ENCODE data around the gene PBX1.

The PBX1 gene

GRCh38 chr1:164801791-164802502 is 243.0 kb downstream of the PBX1 start:
- no peaks in the 10 kb centered on the region for H3K9me3 ChIP-seq (replicated peaks; ENCODE audit: low read length)
- no peak overlapping the region for H3K4me2 ChIP-seq (ENCODE audit: low read length)
- no peak overlapping the region for H3K4me3 ChIP-seq (ENCODE audit: low read length)
- H3K36me3 ChIP-seq (ENCODE audit: insufficient read depth, low read length) = no peaks in the 10 kb centered on the region
- peaks cover 26% of the 10 kb centered on the region for H3K4me1 ChIP-seq (ENCODE audit: control insufficient read depth, insufficient read depth, low read length)
- H3K9ac ChIP-seq (ENCODE audit: low read depth, low read length) = no peak overlapping the region
- H3K27me3 ChIP-seq (ENCODE audit: control insufficient read depth, insufficient read depth, low read length) = no peaks in the 10 kb centered on the region

GRCh38 chr1:164802529-164803282 is 243.7 kb downstream of the PBX1 start:
- H3K4me2 ChIP-seq (ENCODE audit: low read length) = no peak overlapping the region
- peaks cover 26% of the 10 kb centered on the region for H3K4me1 ChIP-seq (ENCODE audit: control insufficient read depth, insufficient read depth, low read length)
- no peaks in the 10 kb centered on the region for H3K9me3 ChIP-seq (replicated peaks; ENCODE audit: low read length)

GRCh38 chr1:164803366-164803765 is 244.4 kb downstream of the PBX1 start:
- Histone ChIP-seq H3K27me3 (ENCODE audit: control insufficient read depth, insufficient read depth, low read length) (no peaks in the 10 kb centered on the region), H3K9ac (ENCODE audit: low read depth, low read length) (no peak overlapping the region), H3K36me3 (ENCODE audit: insufficient read depth, low read length) (no peaks in the 10 kb centered on the region), H3K4me2 (ENCODE audit: low read length) (no peak overlapping the region), H3K4me1 (ENCODE audit: control insufficient read depth, insufficient read depth, low read length) (peaks cover 26% of the 10 kb centered on the region), H3K4me3 (ENCODE audit: low read length) (no peak overlapping the region), H3K9me3 (replicated peaks; ENCODE audit: low read length) (no peaks in the 10 kb centered on the region)

More at GRCh38 chr1:164802529-164803282, 243.7 kb downstream of the PBX1 start:
- Histone ChIP-seq H3K4me3 (ENCODE audit: low read length) (no peak overlapping the region), H3K9ac (ENCODE audit: low read depth, low read length) (no peak overlapping the region), H3K27me3 (ENCODE audit: control insufficient read depth, insufficient read depth, low read length) (no peaks in the 10 kb centered on the region), H3K36me3 (ENCODE audit: insufficient read depth, low read length) (no peaks in the 10 kb centered on the region)

GRCh38 chr1:164804366-164804765 is 245.4 kb downstream of the PBX1 start:
- H3K4me1 ChIP-seq (ENCODE audit: control insufficient read depth, insufficient read depth, low read length) = peaks cover 26% of the 10 kb centered on the region
- H3K4me2 ChIP-seq (ENCODE audit: low read length) = peak overlapping the region; percentile 29
- no peaks in the 10 kb centered on the region for H3K36me3 ChIP-seq (ENCODE audit: insufficient read depth, low read length)
- H3K9me3 ChIP-seq (replicated peaks; ENCODE audit: low read length) = no peaks in the 10 kb centered on the region
- no peak overlapping the region for H3K4me3 ChIP-seq (ENCODE audit: low read length)
- H3K9ac ChIP-seq (ENCODE audit: low read depth, low read length) = no peak overlapping the region
- no peaks in the 10 kb centered on the region for H3K27me3 ChIP-seq (ENCODE audit: control insufficient read depth, insufficient read depth, low read length)

DNA sequence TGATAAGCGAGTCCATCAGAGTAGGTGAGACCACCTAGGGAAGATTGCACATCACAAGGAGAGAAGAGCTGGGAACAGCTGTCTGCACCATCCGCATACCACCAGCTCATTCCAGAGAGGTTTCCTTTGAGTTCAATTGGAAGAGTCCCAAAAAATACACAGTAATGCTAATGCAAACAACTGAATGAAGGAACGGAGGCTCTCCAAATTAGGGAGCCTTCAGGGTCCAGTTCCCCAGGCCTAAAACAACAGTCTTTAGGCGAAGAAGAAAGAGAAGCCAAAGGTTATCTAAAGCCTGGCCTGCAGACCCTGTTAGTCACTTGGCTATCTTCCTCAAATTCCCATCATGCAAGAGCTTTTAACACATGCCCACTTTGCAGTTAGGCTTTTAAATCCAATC is 246.4 kb downstream of the PBX1 start:
- Histone ChIP-seq H3K4me1 (ENCODE audit: control insufficient read depth, insufficient read depth, low read length) (peaks cover 26% of the 10 kb centered on the region), H3K4me3 (ENCODE audit: low read length) (no peak overlapping the region), H3K4me2 (ENCODE audit: low read length) (no peak overlapping the region), H3K27me3 (ENCODE audit: control insufficient read depth, insufficient read depth, low read length) (no peaks in the 10 kb centered on the region), H3K9ac (ENCODE audit: low read depth, low read length) (no peak overlapping the region), H3K9me3 (replicated peaks; ENCODE audit: low read length) (no peaks in the 10 kb centered on the region), H3K36me3 (ENCODE audit: insufficient read depth, low read length) (no peaks in the 10 kb centered on the region)

DNA sequence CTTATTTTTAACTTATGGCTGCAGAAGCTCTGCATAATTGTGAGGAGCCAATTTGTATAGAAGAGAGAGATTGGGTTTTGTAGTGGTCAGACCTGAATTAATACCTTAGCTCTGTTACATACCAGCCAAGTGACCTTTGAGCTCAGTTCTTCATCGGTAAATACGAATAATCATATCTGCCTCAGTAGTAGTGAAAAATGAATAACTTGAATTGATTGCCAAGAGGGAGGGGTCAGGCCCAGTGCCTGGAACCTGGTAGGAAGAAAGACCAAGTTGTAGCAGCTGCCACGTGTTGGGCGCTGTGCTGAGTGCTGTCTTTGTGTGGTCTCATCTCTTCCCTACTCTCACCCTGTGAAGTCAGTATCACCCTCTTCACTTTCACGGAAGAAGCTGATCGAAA is 247.5 kb downstream of the PBX1 start:
- Histone ChIP-seq H3K4me3 (ENCODE audit: low read length) (no peak overlapping the region), H3K36me3 (ENCODE audit: insufficient read depth, low read length) (no peaks in the 10 kb centered on the region), H3K9ac (ENCODE audit: low read depth, low read length) (no peak overlapping the region), H3K9me3 (replicated peaks; ENCODE audit: low read length) (no peaks in the 10 kb centered on the region), H3K4me2 (ENCODE audit: low read length) (no peak overlapping the region), H3K27me3 (ENCODE audit: control insufficient read depth, insufficient read depth, low read length) (no peaks in the 10 kb centered on the region), H3K4me1 (ENCODE audit: control insufficient read depth, insufficient read depth, low read length) (peaks cover 26% of the 10 kb centered on the region)

- no peak overlapping the region for H3K4me2 ChIP-seq (ENCODE audit: low read length)
- H3K27me3 ChIP-seq (ENCODE audit: control insufficient read depth, insufficient read depth, low read length) = no peaks in the 10 kb centered on the region
- no peak overlapping the region for H3K9ac ChIP-seq (ENCODE audit: low read depth, low read length)
- no peaks in the 10 kb centered on the region for H3K4me1 ChIP-seq (ENCODE audit: control insufficient read depth, insufficient read depth, low read length)
- H3K4me3 ChIP-seq (ENCODE audit: low read length) = no peak overlapping the region
- H3K9me3 ChIP-seq (replicated peaks; ENCODE audit: low read length) = no peaks in the 10 kb centered on the region
- no peaks in the 10 kb centered on the region for H3K36me3 ChIP-seq (ENCODE audit: insufficient read depth, low read length)
Observed at GRCh38 chr1:164813776-164814175, 254.8 kb downstream of the PBX1 start.

DNA sequence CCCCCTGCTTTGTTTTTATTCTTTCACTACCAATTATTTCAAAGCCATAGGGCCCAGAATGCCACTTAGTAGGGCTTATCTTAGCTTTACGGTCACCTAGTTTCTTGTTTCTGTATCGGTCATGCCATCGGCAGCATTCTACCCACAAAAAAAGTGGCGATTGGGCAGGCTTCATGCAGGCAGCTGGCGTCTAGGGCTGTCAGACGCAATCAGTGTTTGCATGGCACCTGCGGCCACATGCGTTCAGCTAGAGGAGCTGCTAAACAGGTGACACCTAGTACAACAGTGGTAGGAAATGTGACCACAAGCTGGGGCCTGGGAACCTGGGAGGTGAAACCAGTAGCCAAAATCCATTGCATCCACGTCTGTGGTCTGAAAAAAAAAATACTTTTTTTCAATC is 262.7 kb downstream of the PBX1 start:
- Histone ChIP-seq H3K9ac (ENCODE audit: low read depth, low read length) (no peak overlapping the region), H3K36me3 (ENCODE audit: insufficient read depth, low read length) (no peaks in the 10 kb centered on the region), H3K9me3 (replicated peaks; ENCODE audit: low read length) (no peaks in the 10 kb centered on the region), H3K4me2 (ENCODE audit: low read length) (no peak overlapping the region), H3K27me3 (ENCODE audit: control insufficient read depth, insufficient read depth, low read length) (no peaks in the 10 kb centered on the region), H3K4me3 (ENCODE audit: low read length) (no peak overlapping the region), H3K4me1 (ENCODE audit: control insufficient read depth, insufficient read depth, low read length) (no peaks in the 10 kb centered on the region)

GRCh38 chr1:164823486-164824279 is 264.7 kb downstream of the PBX1 start:
- Histone ChIP-seq H3K9ac (ENCODE audit: low read depth, low read length) (no peak overlapping the region), H3K4me3 (ENCODE audit: low read length) (no peak overlapping the region), H3K27me3 (ENCODE audit: control insufficient read depth, insufficient read depth, low read length) (no peaks in the 10 kb centered on the region)

DNA sequence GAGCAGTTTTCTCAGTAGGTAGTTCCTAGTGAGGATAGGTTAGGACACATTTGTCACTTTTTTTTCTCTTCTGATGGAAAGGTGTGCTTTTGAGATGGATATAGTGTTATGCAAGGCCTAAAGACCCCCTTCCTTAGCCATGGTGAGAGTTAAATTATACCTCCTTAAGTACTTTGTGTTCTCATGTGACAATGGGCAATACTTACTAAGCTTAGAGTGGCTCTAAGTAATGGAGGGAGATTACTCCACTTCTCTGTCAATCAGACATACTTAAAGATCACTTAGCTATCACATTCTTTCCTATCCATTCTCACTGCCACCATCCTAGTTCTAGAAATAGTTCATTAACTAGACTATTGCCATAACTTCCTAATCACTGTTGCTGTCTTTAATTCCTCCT is 265.6 kb downstream of the PBX1 start:
- Histone ChIP-seq H3K4me2 (ENCODE audit: low read length) (no peak overlapping the region), H3K9me3 (replicated peaks; ENCODE audit: low read length) (no peaks in the 10 kb centered on the region), H3K4me1 (ENCODE audit: control insufficient read depth, insufficient read depth, low read length) (no peaks in the 10 kb centered on the region), H3K4me3 (ENCODE audit: low read length) (no peak overlapping the region), H3K9ac (ENCODE audit: low read depth, low read length) (no peak overlapping the region), H3K27me3 (ENCODE audit: control insufficient read depth, insufficient read depth, low read length) (no peaks in the 10 kb centered on the region), H3K36me3 (ENCODE audit: insufficient read depth, low read length) (no peaks in the 10 kb centered on the region)

More at GRCh38 chr1:164823486-164824279, 264.7 kb downstream of the PBX1 start:
- H3K4me1 ChIP-seq (ENCODE audit: control insufficient read depth, insufficient read depth, low read length) = no peaks in the 10 kb centered on the region
- no peak overlapping the region for H3K4me2 ChIP-seq (ENCODE audit: low read length)
- H3K36me3 ChIP-seq (ENCODE audit: insufficient read depth, low read length) = no peaks in the 10 kb centered on the region
- H3K9me3 ChIP-seq (replicated peaks; ENCODE audit: low read length) = no peaks in the 10 kb centered on the region

DNA sequence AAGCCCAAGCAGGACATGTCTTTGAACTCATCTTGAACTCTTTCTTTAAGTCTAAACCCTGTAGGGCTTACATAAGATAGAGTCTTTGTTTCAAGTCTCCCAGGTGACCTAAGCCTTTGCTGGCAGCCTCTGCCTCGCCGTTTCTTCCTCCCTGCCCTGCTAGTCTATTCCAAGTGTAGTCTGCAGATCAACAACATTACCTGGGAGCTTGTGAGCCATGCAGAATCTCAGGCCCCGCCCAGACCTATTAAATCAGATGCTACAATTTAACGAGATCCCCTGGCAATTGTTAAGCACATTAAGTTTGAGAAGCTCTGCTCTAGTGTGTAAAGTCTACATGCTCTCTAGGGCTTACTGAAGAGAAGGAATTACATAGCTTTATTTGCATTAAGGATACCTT is 271.6 kb downstream of the PBX1 start:
- no peak overlapping the region for H3K9ac ChIP-seq (ENCODE audit: low read depth, low read length)
- no peaks in the 10 kb centered on the region for H3K4me1 ChIP-seq (ENCODE audit: control insufficient read depth, insufficient read depth, low read length)
- H3K4me2 ChIP-seq (ENCODE audit: low read length) = no peak overlapping the region
- H3K27me3 ChIP-seq (ENCODE audit: control insufficient read depth, insufficient read depth, low read length) = no peaks in the 10 kb centered on the region
- no peaks in the 10 kb centered on the region for H3K9me3 ChIP-seq (replicated peaks; ENCODE audit: low read length)
- H3K36me3 ChIP-seq (ENCODE audit: insufficient read depth, low read length) = no peaks in the 10 kb centered on the region
- no peak overlapping the region for H3K4me3 ChIP-seq (ENCODE audit: low read length)
